ENCODE results near the gene MAJIN.

The MAJIN gene

DNA sequence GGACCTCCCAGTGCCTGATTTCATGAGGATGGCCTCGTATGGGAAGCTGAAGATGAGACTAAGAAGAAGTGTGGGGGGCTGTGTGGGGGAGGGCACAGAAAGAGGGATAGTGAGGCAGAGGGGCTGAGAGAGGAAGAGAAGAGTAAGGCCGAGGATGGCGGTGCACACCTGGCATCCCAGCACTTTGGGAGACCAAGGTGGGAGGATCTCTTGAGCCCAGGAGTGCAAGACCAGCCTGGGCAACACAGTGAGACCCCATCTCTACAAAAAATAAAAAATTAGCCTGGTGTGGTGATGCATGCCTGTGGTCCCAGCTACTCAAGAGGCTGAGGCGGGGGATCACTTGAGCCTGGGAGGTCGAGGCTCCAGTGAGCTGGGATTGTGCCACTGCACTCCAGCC, 80.0 kb downstream of the MAJIN start:
- Histone ChIP-seq H2AK5ac (ENCODE audit: low read length) (no peak overlapping the region), H3K9me3 (ENCODE audit: insufficient read depth, low read depth, low read length) (no peaks in the 10 kb centered on the region), H3K18ac (ENCODE audit: low read length) (no peak overlapping the region), H2BK120ac (ENCODE audit: insufficient read depth, low read length, poor library complexity) (no peak overlapping the region), H3K79me1 (ENCODE audit: low read length) (peaks cover 6% of the 10 kb centered on the region), H3K9ac (ENCODE audit: low read length) (no peak overlapping the region), H3K36me3 (ENCODE audit: control insufficient read depth in 1 of 2, insufficient read depth in 2 of 2, low read length in 2 of 2) (peaks cover 22 to 23% of the 10 kb centered on the region in 2 experiments), H3K23ac (ENCODE audit: low read length) (no peak overlapping the region), H4K8ac (ENCODE audit: low read depth, low read length) (no peak overlapping the region), H2BK5ac (ENCODE audit: low read depth, low read length, poor library complexity) (no peak overlapping the region), H3K4me1 (ENCODE audit: control insufficient read depth in 1 of 2, insufficient read depth in 2 of 2, low read length in 2 of 2) (peaks cover 7 to 9% of the 10 kb centered on the region in 2 experiments), H3K4ac (ENCODE audit: low read depth, low read length) (no peak overlapping the region), H3K27ac (ENCODE audit: low read depth, low read length) (no peak overlapping the region), H2AFZ (ENCODE audit: insufficient read depth, low read length, poor library complexity) (no peak overlapping the region), H3K79me2 (ENCODE audit: control insufficient read depth, insufficient read depth, low read length, poor library complexity) (no peaks in the 10 kb centered on the region), H3K4me2 (ENCODE audit: low read length) (no peak overlapping the region), H3K4me3 (ENCODE audit: low read depth, low read length) (no peak overlapping the region), H3K14ac (ENCODE audit: low read length) (no peak overlapping the region), H4K91ac (ENCODE audit: low read depth, low read length) (no peak overlapping the region), H4K12ac (ENCODE audit: low read depth, low read length) (no peak overlapping the region), H2BK12ac (ENCODE audit: low read length) (no peak overlapping the region), H3K27me3 (ENCODE audit: insufficient read depth, low read length) (no peaks in the 10 kb centered on the region)
- DNase-seq: no peak
- WGBS (ENCODE audit: extremely low coverage, insufficient coverage, insufficient read length): no CpG with 5 or more reads among the region's 5 CpGs

- Histone ChIP-seq H3K4me3 (ENCODE audit: low read depth, low read length) (no peak overlapping the region), H3K9me3 (ENCODE audit: insufficient read depth, low read depth, low read length) (no peaks in the 10 kb centered on the region), H3K9ac (ENCODE audit: low read length) (no peak overlapping the region), H3K36me3 (ENCODE audit: control insufficient read depth in 1 of 2, insufficient read depth in 2 of 2, low read length in 2 of 2) (peaks cover 16 to 18% of the 10 kb centered on the region in 2 experiments), H2AK5ac (ENCODE audit: low read length) (no peak overlapping the region), H2BK5ac (ENCODE audit: low read depth, low read length, poor library complexity) (no peak overlapping the region), H3K4me1 (ENCODE audit: control insufficient read depth in 1 of 2, insufficient read depth in 2 of 2, low read length in 2 of 2) (peaks cover 7 to 9% of the 10 kb centered on the region in 2 experiments), H2BK120ac (ENCODE audit: insufficient read depth, low read length, poor library complexity) (no peak overlapping the region), H3K14ac (ENCODE audit: low read length) (no peak overlapping the region), H3K4ac (ENCODE audit: low read depth, low read length) (no peak overlapping the region), H3K4me2 (ENCODE audit: low read length) (no peak overlapping the region), H3K79me1 (ENCODE audit: low read length) (peaks cover 6% of the 10 kb centered on the region), H3K18ac (ENCODE audit: low read length) (no peak overlapping the region), H3K27ac (ENCODE audit: low read depth, low read length) (no peak overlapping the region), H2BK12ac (ENCODE audit: low read length) (no peak overlapping the region), H3K23ac (ENCODE audit: low read length) (no peak overlapping the region), H2AFZ (ENCODE audit: insufficient read depth, low read length, poor library complexity) (no peak overlapping the region), H4K91ac (ENCODE audit: low read depth, low read length) (no peak overlapping the region), H4K12ac (ENCODE audit: low read depth, low read length) (no peak overlapping the region), H3K79me2 (ENCODE audit: control insufficient read depth, insufficient read depth, low read length, poor library complexity) (no peaks in the 10 kb centered on the region), H4K8ac (ENCODE audit: low read depth, low read length) (no peak overlapping the region), H3K27me3 (ENCODE audit: insufficient read depth, low read length) (no peaks in the 10 kb centered on the region)
- WGBS (ENCODE audit: extremely low coverage, insufficient coverage, insufficient read length): no CpG with 5 or more reads among the region's 25 CpGs
- no peak for DNase-seq
These were observed 80.6 kb downstream of the MAJIN start for GRCh38 chr11:64891215-64891848.

DNA sequence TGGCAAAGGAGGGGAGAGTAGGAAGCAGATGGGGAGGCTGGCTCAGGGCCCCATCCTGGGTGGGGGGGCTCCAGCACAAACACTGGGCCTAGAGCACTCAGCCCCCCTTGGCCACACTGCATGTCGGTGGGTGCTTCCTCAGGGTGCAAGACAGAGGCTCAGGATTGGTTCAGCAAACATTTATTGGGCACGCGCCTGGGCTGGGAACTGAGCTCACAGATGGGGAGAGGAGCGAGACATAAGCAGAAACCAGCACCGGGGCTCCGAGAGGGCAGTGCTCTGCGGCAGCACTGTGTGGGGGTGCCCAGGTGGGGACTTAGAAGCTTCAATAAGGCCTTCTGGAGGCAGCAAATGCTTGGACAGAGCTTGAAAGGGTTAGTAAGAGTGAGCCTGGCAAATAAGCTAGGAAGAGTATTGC, 81.4 kb downstream of the MAJIN start:
- Histone ChIP-seq H2BK5ac (ENCODE audit: low read depth, low read length, poor library complexity) (no peak overlapping the region), H2AFZ (ENCODE audit: insufficient read depth, low read length, poor library complexity) (no peak overlapping the region), H2BK12ac (ENCODE audit: low read length) (no peak overlapping the region), H3K18ac (ENCODE audit: low read length) (no peak overlapping the region), H3K79me1 (ENCODE audit: low read length) (peaks cover 6% of the 10 kb centered on the region), H3K4ac (ENCODE audit: low read depth, low read length) (no peak overlapping the region), H4K8ac (ENCODE audit: low read depth, low read length) (no peak overlapping the region), H4K12ac (ENCODE audit: low read depth, low read length) (no peak overlapping the region), H3K23ac (ENCODE audit: low read length) (no peak overlapping the region), H3K9me3 (ENCODE audit: insufficient read depth, low read depth, low read length) (no peaks in the 10 kb centered on the region), H3K27me3 (ENCODE audit: insufficient read depth, low read length) (no peaks in the 10 kb centered on the region), H3K79me2 (ENCODE audit: control insufficient read depth, insufficient read depth, low read length, poor library complexity) (no peaks in the 10 kb centered on the region), H4K91ac (ENCODE audit: low read depth, low read length) (no peak overlapping the region), H3K4me2 (ENCODE audit: low read length) (no peak overlapping the region), H3K27ac (ENCODE audit: low read depth, low read length) (no peak overlapping the region), H2BK120ac (ENCODE audit: insufficient read depth, low read length, poor library complexity) (no peak overlapping the region), H3K9ac (ENCODE audit: low read length) (no peak overlapping the region), H3K4me3 (ENCODE audit: low read depth, low read length) (no peak overlapping the region), H3K36me3 (ENCODE audit: control insufficient read depth in 1 of 2, insufficient read depth in 2 of 2, low read length in 2 of 2) (peaks cover 9 to 10% of the 10 kb centered on the region in 2 experiments), H2AK5ac (ENCODE audit: low read length) (no peak overlapping the region), H3K4me1 (ENCODE audit: control insufficient read depth in 1 of 2, insufficient read depth in 2 of 2, low read length in 2 of 2) (peaks cover 7 to 9% of the 10 kb centered on the region in 2 experiments), H3K14ac (ENCODE audit: low read length) (no peak overlapping the region)
- no peak for DNase-seq
- WGBS (ENCODE audit: extremely low coverage, insufficient coverage, insufficient read length): no CpG with 5 or more reads among the region's 7 CpGs

- H3K27ac ChIP-seq (ENCODE audit: low read depth, low read length): no peak overlapping the region
- DNase-seq: peak; percentile 42 to 71
- H3K18ac ChIP-seq (ENCODE audit: low read length): no peak overlapping the region
- no peak overlapping the region for H3K23ac ChIP-seq (ENCODE audit: low read length)
- H3K79me2 ChIP-seq (ENCODE audit: control insufficient read depth, insufficient read depth, low read length, poor library complexity): no peaks in the 10 kb centered on the region
- H3K4me3 ChIP-seq (ENCODE audit: low read depth, low read length): no peak overlapping the region
- no peak overlapping the region for H2AFZ ChIP-seq (ENCODE audit: insufficient read depth, low read length, poor library complexity)
- H4K12ac ChIP-seq (ENCODE audit: low read depth, low read length): no peak overlapping the region
- no peak overlapping the region for H2BK120ac ChIP-seq (ENCODE audit: insufficient read depth, low read length, poor library complexity)
- H3K4me2 ChIP-seq (ENCODE audit: low read length): no peak overlapping the region
- no peak overlapping the region for H3K4ac ChIP-seq (ENCODE audit: low read depth, low read length)
- H3K79me1 ChIP-seq (ENCODE audit: low read length): peaks cover 6% of the 10 kb centered on the region
- H3K9ac ChIP-seq (ENCODE audit: low read length): no peak overlapping the region
- no peaks in the 10 kb centered on the region for H3K27me3 ChIP-seq (ENCODE audit: insufficient read depth, low read length)
- no peak overlapping the region for H3K14ac ChIP-seq (ENCODE audit: low read length)
- H3K36me3 ChIP-seq (ENCODE audit: control insufficient read depth in 1 of 2, insufficient read depth in 2 of 2, low read length in 2 of 2): peaks cover 0 to 2% of the 10 kb centered on the region in 2 experiments
- peak overlapping the region; percentile 16 for H2BK12ac ChIP-seq (ENCODE audit: low read length)
- H2BK5ac ChIP-seq (ENCODE audit: low read depth, low read length, poor library complexity): no peak overlapping the region
- peak overlapping the region; percentile 25 for H4K91ac ChIP-seq (ENCODE audit: low read depth, low read length)
- no peaks in the 10 kb centered on the region for H3K9me3 ChIP-seq (ENCODE audit: insufficient read depth, low read depth, low read length)
- WGBS (ENCODE audit: extremely low coverage, insufficient coverage, insufficient read length): no CpG with 5 or more reads among the region's 9 CpGs
- no peak overlapping the region for H2AK5ac ChIP-seq (ENCODE audit: low read length)
- H4K8ac ChIP-seq (ENCODE audit: low read depth, low read length): peak overlapping the region; percentile 17
- H3K4me1 ChIP-seq (ENCODE audit: control insufficient read depth in 1 of 2, insufficient read depth in 2 of 2, low read length in 2 of 2): peaks cover 7 to 9% of the 10 kb centered on the region in 2 experiments
These were observed 83.0 kb downstream of the MAJIN start for GRCh38 chr11:64888729-64889511.

Measured in trophoblast cell (in vitro differentiated cells and primary cell).